PFSK-1 (cell line): Measurements from ENCODE around the gene ACTL7B.

Experiments used
- FOXP2 ChIP-seq: optimal IDR thresholded peaks from 2 replicates; pipeline ENCODE3; 2011; ENCODE audit warnings: borderline replicate concordance, control low read depth, inconsistent platforms; ENCODE audit not compliant: insufficient read depth; ENCODE audit errors: extremely low read length, extremely low read depth
- POLR2AphosphoS5 ChIP-seq: IDR thresholded peaks from 2 replicates; pipeline ENCODE4 v1.6.1; 2012; ENCODE audit warnings: low read depth, mild to moderate bottlenecking, control low read depth, low read length, moderate library complexity
- SIN3A ChIP-seq: IDR thresholded peaks from 2 replicates; pipeline ENCODE4 v1.6.1; 2012; ENCODE audit warnings: mild to moderate bottlenecking, low read length, moderate library complexity, borderline replicate concordance; ENCODE audit not compliant: insufficient read depth
- TAF1 ChIP-seq: IDR thresholded peaks from 2 replicates; pipeline ENCODE4 v1.6.1; 2012; ENCODE audit warnings: low read length, control low read depth, borderline replicate concordance; ENCODE audit not compliant: insufficient read depth
- TF ChIP-seq, protein P1 (sequence below), 2 experiments: IDR thresholded peaks; 2 replicates each; pipeline versions ENCODE4 v1.6.1 to v1.8.0; 2011 to 2012; ENCODE audit warnings: low read depth in 2 of 2, low read length in 2 of 2, control low read depth in 1 of 2, inconsistent platforms in 1 of 2, mild to moderate bottlenecking in 1 of 2, moderate library complexity in 1 of 2; ENCODE audit not compliant: insufficient read depth in 1 of 2

ACTL7B gene

DNA sequence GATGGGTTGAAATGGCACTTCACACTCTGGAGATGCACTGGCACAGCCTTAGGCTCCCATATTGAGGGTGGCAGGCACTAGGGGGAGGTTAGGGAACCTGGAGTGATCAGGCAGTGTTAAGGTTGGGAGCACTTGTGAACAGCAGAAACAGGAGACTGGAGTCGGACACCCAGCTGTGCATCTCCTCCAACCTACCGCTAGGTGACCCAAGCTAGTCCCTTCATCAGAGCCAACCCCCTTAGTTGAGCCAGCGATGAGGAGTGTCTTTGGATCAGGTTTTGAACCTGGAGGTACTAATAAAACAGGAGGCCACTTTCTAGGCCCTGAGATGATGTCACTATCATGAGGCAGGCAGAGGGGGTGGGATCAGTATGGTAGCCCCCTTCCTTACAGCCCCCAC, 1.7 kb downstream of the ACTL7B start:
- TF ChIP-seq, protein P1, sequence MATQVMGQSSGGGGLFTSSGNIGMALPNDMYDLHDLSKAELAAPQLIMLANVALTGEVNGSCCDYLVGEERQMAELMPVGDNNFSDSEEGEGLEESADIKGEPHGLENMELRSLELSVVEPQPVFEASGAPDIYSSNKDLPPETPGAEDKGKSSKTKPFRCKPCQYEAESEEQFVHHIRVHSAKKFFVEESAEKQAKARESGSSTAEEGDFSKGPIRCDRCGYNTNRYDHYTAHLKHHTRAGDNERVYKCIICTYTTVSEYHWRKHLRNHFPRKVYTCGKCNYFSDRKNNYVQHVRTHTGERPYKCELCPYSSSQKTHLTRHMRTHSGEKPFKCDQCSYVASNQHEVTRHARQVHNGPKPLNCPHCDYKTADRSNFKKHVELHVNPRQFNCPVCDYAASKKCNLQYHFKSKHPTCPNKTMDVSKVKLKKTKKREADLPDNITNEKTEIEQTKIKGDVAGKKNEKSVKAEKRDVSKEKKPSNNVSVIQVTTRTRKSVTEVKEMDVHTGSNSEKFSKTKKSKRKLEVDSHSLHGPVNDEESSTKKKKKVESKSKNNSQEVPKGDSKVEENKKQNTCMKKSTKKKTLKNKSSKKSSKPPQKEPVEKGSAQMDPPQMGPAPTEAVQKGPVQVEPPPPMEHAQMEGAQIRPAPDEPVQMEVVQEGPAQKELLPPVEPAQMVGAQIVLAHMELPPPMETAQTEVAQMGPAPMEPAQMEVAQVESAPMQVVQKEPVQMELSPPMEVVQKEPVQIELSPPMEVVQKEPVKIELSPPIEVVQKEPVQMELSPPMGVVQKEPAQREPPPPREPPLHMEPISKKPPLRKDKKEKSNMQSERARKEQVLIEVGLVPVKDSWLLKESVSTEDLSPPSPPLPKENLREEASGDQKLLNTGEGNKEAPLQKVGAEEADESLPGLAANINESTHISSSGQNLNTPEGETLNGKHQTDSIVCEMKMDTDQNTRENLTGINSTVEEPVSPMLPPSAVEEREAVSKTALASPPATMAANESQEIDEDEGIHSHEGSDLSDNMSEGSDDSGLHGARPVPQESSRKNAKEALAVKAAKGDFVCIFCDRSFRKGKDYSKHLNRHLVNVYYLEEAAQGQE (IDR thresholded peaks at IDR 0.05; ENCODE audit: insufficient read depth in 1 of 2, low read depth in 2 of 2, low read length in 2 of 2): no peak
- TF ChIP-seq POLR2AphosphoS5 (no peak), SIN3A (no peak), FOXP2 (no peak), TAF1 (no peak)

DNA sequence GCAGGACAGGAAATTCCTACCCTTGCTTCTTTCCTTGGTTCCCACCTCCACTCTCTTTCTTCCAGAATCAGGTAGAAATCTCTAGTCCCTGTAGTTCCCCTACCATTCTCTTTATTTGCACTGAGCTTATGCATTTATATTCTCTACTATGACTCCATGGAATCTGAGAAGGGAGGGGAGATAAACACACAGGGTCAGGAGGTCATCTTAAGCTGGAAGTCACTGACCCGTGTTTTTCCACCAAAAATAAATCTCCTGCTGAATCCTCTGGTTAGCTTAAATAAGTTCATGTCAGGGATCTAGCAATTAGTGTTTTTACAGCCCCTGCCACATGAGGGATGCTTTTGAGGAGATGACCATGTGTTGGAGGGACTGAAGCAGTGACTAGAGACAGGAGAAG, 3.7 kb downstream of the ACTL7B start:
- TF ChIP-seq TAF1: no peak
- TF ChIP-seq, protein P1 (IDR thresholded peaks at IDR 0.05; ENCODE audit: insufficient read depth in 1 of 2, low read depth in 2 of 2, low read length in 2 of 2): no peak
- no peak for TF ChIP-seq SIN3A
- no peak for TF ChIP-seq FOXP2
- no peak for TF ChIP-seq POLR2AphosphoS5

DNA sequence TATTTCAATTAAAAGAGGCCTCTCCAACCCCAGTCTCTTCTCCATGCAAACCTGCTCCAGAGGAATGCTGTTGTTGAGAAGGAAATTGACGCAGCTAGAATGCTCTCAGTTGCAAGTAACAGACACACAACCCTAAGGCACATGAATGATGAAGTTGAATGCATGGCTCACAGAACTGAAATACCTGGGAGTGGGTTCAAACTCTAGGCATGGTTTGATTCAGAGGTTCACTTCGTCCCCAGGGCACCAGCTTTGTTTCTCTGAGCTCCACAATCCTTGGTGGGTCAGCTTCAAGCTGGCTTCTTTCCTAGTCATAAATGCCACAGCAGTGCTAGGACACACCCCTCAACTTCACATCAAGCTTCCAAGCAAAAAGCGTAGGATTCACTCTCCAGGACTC, 4.6 kb downstream of the ACTL7B start:
- TF ChIP-seq POLR2AphosphoS5 (no peak), TAF1 (no peak), SIN3A (no peak), FOXP2 (no peak)
- TF ChIP-seq, protein P1 (IDR thresholded peaks at IDR 0.05; ENCODE audit: insufficient read depth in 1 of 2, low read depth in 2 of 2, low read length in 2 of 2): no peak

DNA sequence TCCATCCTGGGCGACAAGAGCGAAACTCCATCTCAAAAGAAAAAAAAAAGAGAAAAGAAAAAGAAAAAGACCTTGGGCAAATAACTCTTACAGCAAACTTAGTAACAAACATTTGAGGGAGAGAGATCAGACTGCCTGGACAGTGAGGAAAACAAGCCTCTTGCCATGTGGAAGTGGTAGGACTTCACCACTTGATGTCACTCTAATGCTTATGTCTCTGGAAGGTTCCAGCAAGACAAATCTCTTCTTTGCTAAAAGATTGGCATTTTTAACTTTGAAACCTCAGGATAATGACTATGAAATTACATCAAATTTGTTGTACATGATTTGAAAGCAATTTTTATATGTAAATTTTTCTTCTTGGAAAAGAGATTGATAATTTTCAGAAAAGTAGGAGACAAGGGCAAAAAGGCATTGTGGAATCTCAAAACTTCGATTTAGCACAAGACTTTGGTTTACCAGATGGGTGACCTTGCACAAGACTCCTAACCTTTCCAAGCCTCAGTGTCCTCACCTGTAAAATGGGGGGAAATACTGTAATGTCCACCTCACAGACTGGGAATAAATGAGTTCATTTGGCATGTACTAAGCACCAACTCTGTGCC, 5.4 kb downstream of the ACTL7B start:
- TF ChIP-seq, protein P1 (IDR thresholded peaks at IDR 0.05; ENCODE audit: insufficient read depth in 1 of 2, low read depth in 2 of 2, low read length in 2 of 2): no peak
- TF ChIP-seq TAF1 (no peak), POLR2AphosphoS5 (no peak), FOXP2 (no peak), SIN3A (no peak)
